HepG2 (cell line): ENCODE data around the gene IGFN1. TPM values are rescaled to one million over a fixed set of nuclear protein-coding genes. Genes with fewer than 3 reads are reported as not detected.

Source experiments
- ATAC-seq: fragments of 200-7000 bp; cut with Tn5 transposase; 3 replicates; pipeline ENCODE4 v1.9.1; 2020; ENCODE audit warnings: mild to moderate bottlenecking, moderate library complexity
- BruUV-seq: library from RNA; stranded (reverse); fragments of 400-500 nt; replicated peaks from 2 replicates; lab custom pipeline; 2021; lab: Mats Ljungman, UMichigan
- CTCF ChIA-PET: fragments of 300-600 bp; formaldehyde crosslinking; extraction: SDS; loops from one replicate; lab custom pipeline; 2021; ENCODE audit warnings: low total read pairs, inconsistent platforms, low intra/inter-chr PET ratio; lab: Yijun Ruan, JAX
- POLR2A ChIA-PET: fragments of 350-600 bp; sonication (Branson Sonifier 250); formaldehyde crosslinking; loops from one replicate; lab custom pipeline; 2020; ENCODE audit warnings: antibody characterized with exemption, inconsistent platforms; lab: Yijun Ruan, JAX
- DNase-seq: peaks from one replicate; pipeline ENCODE4 v3.0.0-alpha.2; 2015; ENCODE audit warnings: low spot score
- FAIRE-seq: peaks from 3 replicates; lab custom pipeline; 2011; peaks lifted over from hg19 to GRCh38; lab: Jason Lieb, UNC
- H2AFZ ChIP-seq: one replicate; pipeline ENCODE4 v1.6.1; 2011; ENCODE audit warnings: low read length, inconsistent platforms
- H3K27ac ChIP-seq: fragments of 300-600 bp; 3 replicates; pipeline ENCODE4 v1.8.0; 2011; ENCODE audit warnings: mixed run types, mild to moderate bottlenecking, mixed read lengths, low read length, inconsistent platforms; ENCODE audit not compliant: insufficient read depth; ENCODE audit errors: extremely low read length
- H3K27me3 ChIP-seq, 2 experiments: fragments of 200-600 bp in 1 of 2; 2 replicates in 1 of 2; 3 replicates in 1 of 2; pipeline versions ENCODE4 v1.6.0 to v1.8.0; 2011; ENCODE audit warnings: low read length in 2 of 2, mild to moderate bottlenecking in 2 of 2, moderate library complexity in 2 of 2, inconsistent platforms in 1 of 2; ENCODE audit not compliant: insufficient read depth in 2 of 2, control insufficient read depth in 1 of 2
- H3K36me3 ChIP-seq, 2 experiments: fragments of 200-600 bp in 1 of 2; replicated peaks in 1 of 2; 2 replicates in 1 of 2; 3 replicates in 1 of 2; pipeline versions ENCODE4 v1.5.1 to v1.8.0; 2011; ENCODE audit warnings: low read length in 2 of 2, inconsistent platforms in 1 of 2; ENCODE audit not compliant: insufficient read depth in 2 of 2, control insufficient read depth in 1 of 2
- H3K4me1 ChIP-seq: 2 replicates; pipeline ENCODE4 v1.5.1; 2012; ENCODE audit warnings: low read length, inconsistent platforms; ENCODE audit not compliant: insufficient read depth
- H3K4me2 ChIP-seq: 2 replicates; pipeline ENCODE4 v1.6.0; 2011; ENCODE audit warnings: low read depth, low read length, inconsistent platforms
- H3K4me3 ChIP-seq, 3 experiments: fragments of 200-600 bp in 1 of 3; sonication (generic), shearing (Covaris generic) in 1 of 3; replicated peaks in 1 of 3; 2 replicates each; pipeline ENCODE4 v1.5.1; 2011 to 2016; ENCODE audit warnings: low read length in 3 of 3, inconsistent platforms in 2 of 3, low read depth in 2 of 3, mild to moderate bottlenecking in 2 of 3, control low read depth in 1 of 3, mixed read lengths in 1 of 3; ENCODE audit not compliant: insufficient read depth in 1 of 3
- H3K79me2 ChIP-seq: one replicate; pipeline ENCODE4 v1.6.1; 2011; ENCODE audit warnings: low read length, inconsistent platforms; ENCODE audit not compliant: insufficient read depth
- H3K9ac ChIP-seq: 2 replicates; pipeline ENCODE4 v1.6.0; 2011; ENCODE audit warnings: mild to moderate bottlenecking, low read depth, low read length, inconsistent platforms; ENCODE audit not compliant: insufficient read depth
- H3K9me3 ChIP-seq: 2 replicates; pipeline ENCODE4 v1.5.1; 2012; ENCODE audit warnings: mild to moderate bottlenecking, low read length
- H4K20me1 ChIP-seq: 2 replicates; pipeline ENCODE4 v1.6.0; 2011; ENCODE audit warnings: inconsistent platforms, mild to moderate bottlenecking, low read length, moderate library complexity; ENCODE audit not compliant: insufficient read depth
- BCL6 ChIP-seq: IDR thresholded peaks from 2 replicates; pipeline ENCODE4 v1.6.1; 2016; ENCODE audit warnings: missing genetic modification reagents, missing compliant biosample characterization
- DRAP1 ChIP-seq: IDR thresholded peaks from 2 replicates; pipeline ENCODE4 v1.6.1; 2016; ENCODE audit warnings: missing genetic modification reagents, missing compliant biosample characterization
- HDAC1 ChIP-seq: sonication (generic); formaldehyde crosslinking; IDR thresholded peaks from 2 replicates; pipeline ENCODE4 v1.5.1; 2020; ENCODE audit warnings: mild to moderate bottlenecking, missing genetic modification reagents
- HDAC2 ChIP-seq: sonication (generic); formaldehyde crosslinking; IDR thresholded peaks from 2 replicates; pipeline ENCODE4 v1.4.0; 2020; ENCODE audit warnings: missing genetic modification reagents
- NFIC ChIP-seq: IDR thresholded peaks from 2 replicates; pipeline ENCODE4 v1.6.1; 2012; ENCODE audit warnings: mild to moderate bottlenecking, low read length, inconsistent platforms
- SUZ12 ChIP-seq: fragments of 150-350 bp; IDR thresholded peaks from 2 replicates; pipeline ENCODE4 v1.6.1; 2014; ENCODE audit warnings: low read depth, low read length
- ZNF20 ChIP-seq: sonication (generic); formaldehyde crosslinking; IDR thresholded peaks from 2 replicates; pipeline ENCODE4 v1.4.0; 2020; ENCODE audit warnings: mild to moderate bottlenecking, moderate library complexity, missing genetic modification reagents
- ZNF256 ChIP-seq: sonication (generic); formaldehyde crosslinking; conservative IDR thresholded peaks from 2 replicates; pipeline ENCODE4 v1.4.0; 2020; ENCODE audit warnings: missing genetic modification reagents
- ZNF460 ChIP-seq: sonication (generic); formaldehyde crosslinking; IDR thresholded peaks from 2 replicates; pipeline ENCODE4 v1.5.1; 2020; ENCODE audit warnings: missing genetic modification reagents, mild to moderate bottlenecking, borderline replicate concordance
- ZNF563 ChIP-seq: sonication (generic); formaldehyde crosslinking; IDR thresholded peaks from 2 replicates; pipeline ENCODE4 v1.8.0; 2022; ENCODE audit warnings: mild to moderate bottlenecking, moderate library complexity, missing genetic modification reagents
- ZNF660 ChIP-seq: sonication (generic); formaldehyde crosslinking; IDR thresholded peaks from 2 replicates; pipeline ENCODE4 v1.5.1; 2020; ENCODE audit warnings: mild to moderate bottlenecking, low read depth, missing genetic modification reagents, borderline replicate concordance
- ZNF773 ChIP-seq: sonication (generic); formaldehyde crosslinking; IDR thresholded peaks from 2 replicates; pipeline ENCODE4 v1.4.0; 2020; ENCODE audit warnings: missing genetic modification reagents, borderline replicate concordance
- WGBS: methylation state at CpG from one replicate; pipeline ENCODE4 v1.1.6; 2017; ENCODE audit warnings: low lambda C conversion rate; 5-methylcytosine and 5-hydroxymethylcytosine counted together
- in situ Hi-C: cut with HindIII; loops from 2 replicates; pipeline ENCODE4 v1.10.0; 2017; ENCODE audit warnings: low pct_unique_long_range_greater_than_20kb; ENCODE audit not compliant: extremely low pct_ligation_motif_present
- intact Hi-C: fragments of 100-400 bp; cut with micrococcal nuclease; formaldehyde crosslinking; loops from one replicate; pipeline ENCODE4 v1.10.0; 2022; ENCODE audit not compliant: unreplicated experiment
- polyA plus RNA-seq, 8 experiments: library from polyadenylated mRNA; depleted of rRNA in 3 of 8; stranded (reverse) in 7 of 8; unstranded in 1 of 8; fragments of >200 nt; fragmentation: Illumina TruSeq in 4 of 8; extraction: Trizol in 4 of 8; gene quantifications; 2 replicates each; pipeline versions ENCODE4 v1.2.1 to v1.2.3, GENCODE V29; 2011 to 2016; ENCODE audit warnings: low read depth in 4 of 8, missing spikeins in 1 of 8, mixed read lengths in 1 of 8; ENCODE audit not compliant: insufficient read depth in 1 of 8
- total RNA-seq, 5 experiments: library from RNA; depleted of rRNA; stranded (reverse); fragments of >200 nt; fragmentation: Illumina TruSeq; extraction: Trizol; gene quantifications; 2 replicates each; pipeline ENCODE4 v1.2.3, GENCODE V29; 2016; ENCODE audit warnings: low read depth in 1 of 5
- TF ChIP-seq, protein P1 (sequence below): sonication (generic); formaldehyde crosslinking; conservative IDR thresholded peaks from 2 replicates; pipeline ENCODE4 v1.8.0; 2022; ENCODE audit warnings: low read depth, missing genetic modification reagents
- TF ChIP-seq, protein P2 (sequence below): sonication (generic); formaldehyde crosslinking; IDR thresholded peaks from 2 replicates; pipeline ENCODE4 v1.4.0; 2020; ENCODE audit warnings: missing genetic modification reagents

Gene IGFN1
- total and polyA plus RNA-seq, 2 of the 13 experiments (the other 11 are each of a cell fraction or from before 2014, with no cell fraction given), result 0.04 to 0.05 TPM

- intact Hi-C loops, result no loop called here
- in situ Hi-C loops, result loop anchor here (5.0 kb wide), 1 partner anchor 103 kb away; no protein-coding TSS in a partner anchor
- DNase-seq, result no peak
- H4K20me1 ChIP-seq, result no peaks in the 10 kb centered on the region
- H3K27me3 ChIP-seq, result peaks cover 5 to 34% of the 10 kb centered on the region in 2 experiments; a peak in 4 of 5 replicates
- ATAC-seq, result no peak
- H3K27ac ChIP-seq, result no peak overlapping the region
- H3K9me3 ChIP-seq, result no peaks in the 10 kb centered on the region
- POLR2A ChIA-PET, result no interaction called here
- no peak overlapping the region for H3K9ac ChIP-seq
- BruUV-seq, result no TSS peak
- no peaks in the 10 kb centered on the region for H3K79me2 ChIP-seq
- TF ChIP-seq NFIC, result no peak
- TF ChIP-seq, all 625 proteins: peak for 0
- 23% methylated on average over 4 of the region's 6 CpGs for WGBS
- no peaks in the 10 kb centered on the region for H3K4me1 ChIP-seq
- H3K36me3 ChIP-seq, result no peaks in the 10 kb centered on the region
- no peak for FAIRE-seq
- H2AFZ ChIP-seq, result no peak overlapping the region
- CTCF ChIA-PET, result no interaction called here
- H3K4me2 ChIP-seq, result no peak overlapping the region
- no peak overlapping the region for H3K4me3 ChIP-seq
These were observed 73.4 kb downstream of the IGFN1 start for GRCh38 chr1:201264072-201264471.

DNA sequence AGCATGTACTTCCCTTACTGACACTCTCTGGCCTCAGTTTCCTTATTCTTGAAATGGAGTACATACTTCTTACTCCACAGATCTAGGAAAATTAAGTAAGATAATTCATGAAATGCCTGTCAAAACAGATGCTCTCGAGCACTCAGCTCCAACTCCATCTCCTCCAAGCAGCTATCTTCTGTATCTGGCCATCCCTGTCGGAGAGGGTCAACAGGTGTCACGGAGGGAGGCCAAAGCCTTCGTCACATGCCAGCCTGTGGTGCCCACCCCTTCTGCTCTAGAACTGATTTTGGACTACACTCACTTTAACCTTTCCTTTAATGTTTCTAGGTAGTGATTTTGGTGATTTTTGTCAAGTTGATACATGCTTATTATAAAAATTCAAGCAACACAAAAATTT, 73.9 kb downstream of the IGFN1 start:
- BruUV-seq, result no TSS peak
- ChIA-PET CTCF (no interaction called here), POLR2A (no interaction called here)
- Histone ChIP-seq H3K27ac (no peak overlapping the region), H3K36me3 (no peaks in the 10 kb centered on the region), H3K4me3 (no peak overlapping the region), H3K4me1 (no peaks in the 10 kb centered on the region), H3K79me2 (no peaks in the 10 kb centered on the region), H3K9me3 (no peaks in the 10 kb centered on the region), H3K4me2 (no peak overlapping the region), H4K20me1 (no peaks in the 10 kb centered on the region), H2AFZ (no peak overlapping the region), H3K9ac (no peak overlapping the region), H3K27me3 (peaks cover 5 to 39% of the 10 kb centered on the region in 2 experiments; a peak in 4 of 5 replicates)
- intact Hi-C loops, result no loop called here
- 2% methylated on average over 4 of the region's 4 CpGs for WGBS
- in situ Hi-C loops, result loop anchor here (5.0 kb wide), 1 partner anchor 103 kb away; no protein-coding TSS in a partner anchor
- DNase-seq (no peak), ATAC-seq (no peak), FAIRE-seq (no peak)
- TF ChIP-seq HDAC1 (CRISPR knock-in tag), result no peak
- TF ChIP-seq, protein P1, sequence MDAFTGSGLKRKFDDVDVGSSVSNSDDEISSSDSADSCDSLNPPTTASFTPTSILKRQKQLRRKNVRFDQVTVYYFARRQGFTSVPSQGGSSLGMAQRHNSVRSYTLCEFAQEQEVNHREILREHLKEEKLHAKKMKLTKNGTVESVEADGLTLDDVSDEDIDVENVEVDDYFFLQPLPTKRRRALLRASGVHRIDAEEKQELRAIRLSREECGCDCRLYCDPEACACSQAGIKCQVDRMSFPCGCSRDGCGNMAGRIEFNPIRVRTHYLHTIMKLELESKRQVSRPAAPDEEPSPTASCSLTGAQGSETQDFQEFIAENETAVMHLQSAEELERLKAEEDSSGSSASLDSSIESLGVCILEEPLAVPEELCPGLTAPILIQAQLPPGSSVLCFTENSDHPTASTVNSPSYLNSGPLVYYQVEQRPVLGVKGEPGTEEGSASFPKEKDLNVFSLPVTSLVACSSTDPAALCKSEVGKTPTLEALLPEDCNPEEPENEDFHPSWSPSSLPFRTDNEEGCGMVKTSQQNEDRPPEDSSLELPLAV (CRISPR knock-in tag), result no peak
- no peak for TF ChIP-seq SUZ12
- no peak for TF ChIP-seq ZNF460 (CRISPR knock-in tag)
- no peak for TF ChIP-seq BCL6 (CRISPR knock-in tag)
- no peak for TF ChIP-seq ZNF773 (CRISPR knock-in tag)
- TF ChIP-seq, protein P2, sequence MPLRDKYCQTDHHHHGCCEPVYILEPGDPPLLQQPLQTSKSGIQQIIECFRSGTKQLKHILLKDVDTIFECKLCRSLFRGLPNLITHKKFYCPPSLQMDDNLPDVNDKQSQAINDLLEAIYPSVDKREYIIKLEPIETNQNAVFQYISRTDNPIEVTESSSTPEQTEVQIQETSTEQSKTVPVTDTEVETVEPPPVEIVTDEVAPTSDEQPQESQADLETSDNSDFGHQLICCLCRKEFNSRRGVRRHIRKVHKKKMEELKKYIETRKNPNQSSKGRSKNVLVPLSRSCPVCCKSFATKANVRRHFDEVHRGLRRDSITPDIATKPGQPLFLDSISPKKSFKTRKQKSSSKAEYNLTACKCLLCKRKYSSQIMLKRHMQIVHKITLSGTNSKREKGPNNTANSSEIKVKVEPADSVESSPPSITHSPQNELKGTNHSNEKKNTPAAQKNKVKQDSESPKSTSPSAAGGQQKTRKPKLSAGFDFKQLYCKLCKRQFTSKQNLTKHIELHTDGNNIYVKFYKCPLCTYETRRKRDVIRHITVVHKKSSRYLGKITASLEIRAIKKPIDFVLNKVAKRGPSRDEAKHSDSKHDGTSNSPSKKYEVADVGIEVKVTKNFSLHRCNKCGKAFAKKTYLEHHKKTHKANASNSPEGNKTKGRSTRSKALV (CRISPR knock-in tag), result no peak
- TF ChIP-seq ZNF563, result no peak
- no peak for TF ChIP-seq ZNF20 (CRISPR knock-in tag)
- no peak for TF ChIP-seq HDAC2 (CRISPR knock-in tag)
- TF ChIP-seq DRAP1 (CRISPR knock-in tag), result no peak
- TF ChIP-seq ZNF660 (CRISPR knock-in tag), result no peak
- TF ChIP-seq ZNF256 (CRISPR knock-in tag), result no peak
